ENCODE measurements around the gene ARHGAP23.

The ARHGAP23 gene

DNA sequence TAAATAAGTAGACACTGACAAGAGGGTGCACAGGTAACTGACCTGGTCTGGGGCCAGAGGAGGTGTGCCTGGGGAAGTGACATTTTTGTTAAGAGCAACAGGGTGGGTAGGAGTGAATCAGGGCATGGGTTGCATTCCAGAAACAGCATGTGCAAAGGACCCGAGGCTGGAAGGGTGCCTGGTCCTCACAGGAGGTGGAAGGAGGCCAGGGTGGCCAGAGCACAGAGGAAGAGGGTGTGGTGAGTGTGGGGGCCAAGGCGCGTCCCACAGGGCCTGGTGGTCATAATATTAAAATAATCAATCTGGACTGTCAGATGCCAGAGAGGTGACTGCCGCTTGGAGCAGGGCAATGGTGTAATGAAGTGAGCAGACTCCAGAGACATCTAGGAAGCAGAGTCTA lies 14.3 kb downstream of the ARHGAP23 start:
- no peak for DNase-seq

DNA sequence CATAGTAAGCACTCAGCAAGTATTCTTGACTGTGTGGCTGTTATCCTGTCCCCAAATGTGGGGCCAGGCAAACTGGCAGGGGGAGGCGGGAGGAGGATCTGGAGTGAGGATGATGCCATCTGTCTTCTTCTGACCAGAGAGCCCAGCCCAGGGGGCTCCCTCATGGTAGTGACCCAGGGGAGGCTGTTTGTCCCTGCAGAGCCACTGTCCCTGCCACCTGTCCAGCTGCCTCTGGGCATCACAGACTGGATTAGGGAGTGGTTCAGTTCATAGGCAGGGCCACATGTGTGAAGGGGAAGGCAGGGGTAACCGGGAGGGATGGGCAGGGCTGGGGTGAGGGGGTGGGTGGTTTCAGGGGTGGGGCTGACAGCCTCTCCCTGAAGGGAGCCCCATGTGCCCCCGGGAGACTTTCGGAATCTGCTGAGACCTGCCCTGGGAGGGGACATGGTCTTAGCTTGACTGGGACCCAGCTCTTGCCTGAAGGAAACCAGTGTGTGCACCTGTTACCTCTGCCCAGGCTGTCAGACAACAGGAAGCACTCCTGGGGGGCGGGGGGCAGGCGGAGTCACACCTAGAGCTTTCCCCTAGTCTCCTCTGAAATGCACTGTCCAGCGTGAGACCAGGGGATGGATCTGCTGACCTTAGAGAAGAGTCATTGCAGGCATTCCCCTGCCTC lies 15.2 kb downstream of the ARHGAP23 start:
- no peak for DNase-seq

DNA sequence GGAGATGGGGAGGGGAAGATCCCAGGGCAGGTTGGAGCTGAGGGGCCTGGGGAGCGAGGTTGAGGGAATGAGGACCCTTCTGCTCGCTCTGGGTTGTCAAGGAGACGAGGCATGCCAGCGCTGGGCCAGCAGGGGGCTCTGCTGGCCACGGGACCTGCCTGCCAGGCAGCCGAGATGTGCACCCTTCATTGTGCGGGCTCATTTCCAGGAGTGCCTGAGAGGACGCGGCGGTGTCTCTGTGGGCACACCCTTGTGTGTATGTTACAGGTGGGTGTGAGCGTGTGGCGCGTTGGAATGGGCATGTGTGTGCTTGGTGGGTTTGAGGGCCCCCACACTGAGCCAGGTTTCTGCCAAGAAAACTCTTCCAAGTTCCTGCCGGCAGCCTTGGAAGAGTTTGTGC lies 15.9 kb downstream of the ARHGAP23 start:
- DNase-seq, result peak in 52 of 58 donors; percentile 26 to 81 (median 58)

DNA sequence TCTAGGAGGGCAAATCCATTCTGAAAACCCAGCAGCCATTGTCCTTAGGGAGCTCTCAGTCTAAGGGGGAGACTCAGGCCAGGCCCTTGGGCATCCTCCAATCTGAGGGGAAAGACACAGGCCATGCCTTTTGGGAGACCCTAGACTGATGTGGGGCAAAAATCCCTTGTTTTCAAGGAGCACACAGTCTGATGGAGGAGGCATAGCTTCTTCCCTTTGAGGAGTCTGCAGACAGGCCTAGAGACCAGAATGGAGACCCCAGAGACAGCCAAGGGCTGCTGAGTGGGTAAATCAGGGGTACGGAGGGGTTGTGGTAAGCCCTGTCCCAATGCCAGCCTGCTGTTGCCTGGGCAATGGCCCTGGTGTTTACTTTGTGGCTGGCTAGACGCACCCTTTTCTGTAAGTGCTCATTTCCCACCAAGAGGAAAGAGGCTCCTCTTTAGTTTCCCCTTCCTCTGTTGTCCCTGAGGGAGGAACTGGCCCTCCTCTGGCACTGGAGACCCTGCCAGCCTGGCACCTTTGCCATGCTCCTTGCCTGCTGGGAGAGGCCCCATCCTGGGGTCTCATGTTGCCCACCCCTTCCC lies 19.3 kb downstream of the ARHGAP23 start:
- DNase-seq, result no peak

DNA sequence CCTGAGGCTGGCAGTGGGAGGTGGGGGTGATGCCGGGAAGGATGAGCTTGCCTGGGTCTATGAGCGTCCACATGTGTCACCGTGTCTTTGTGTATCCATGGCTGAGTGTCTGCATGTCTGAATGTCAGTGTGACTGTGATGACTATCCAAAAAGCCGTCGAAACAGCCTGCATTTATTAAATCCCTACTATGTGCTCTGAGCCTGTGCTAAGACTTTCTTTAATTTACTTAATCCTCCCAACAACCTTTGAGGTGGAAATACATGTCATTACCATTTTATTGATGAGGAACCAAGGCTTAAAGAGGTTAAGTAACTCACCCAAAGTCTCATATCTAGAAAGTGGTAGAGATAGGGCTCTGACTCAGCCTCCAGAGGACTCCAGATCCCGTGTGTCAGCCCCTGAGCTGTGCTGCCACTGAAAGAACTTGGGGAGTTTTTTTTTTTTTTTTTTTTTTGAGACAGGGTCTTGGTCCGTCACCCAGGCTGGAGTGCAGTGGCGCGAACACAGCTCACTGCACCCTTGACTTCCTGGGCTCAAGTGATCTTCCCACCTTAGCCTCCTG lies 20.0 kb downstream of the ARHGAP23 start:
- no peak for DNase-seq

DNA sequence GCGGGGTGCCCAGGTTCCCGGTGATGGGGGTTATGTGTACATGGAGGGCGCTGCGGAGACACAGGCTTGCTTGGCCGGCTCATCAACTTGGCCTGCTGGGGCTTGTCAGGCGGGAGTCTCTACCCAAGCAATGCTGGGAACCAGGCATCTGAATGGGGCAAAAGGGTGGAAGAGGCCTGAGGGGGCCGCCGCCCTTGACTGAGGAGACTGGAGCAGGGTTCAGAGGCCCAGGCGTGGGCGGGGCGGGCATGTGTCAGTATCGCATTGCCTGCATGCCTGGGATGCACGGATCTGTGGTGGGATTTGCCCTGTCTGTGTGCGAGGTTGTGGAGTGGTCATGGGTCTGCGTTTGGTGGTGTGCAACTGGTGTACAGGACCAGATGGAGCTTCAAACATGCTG lies 21.1 kb downstream of the ARHGAP23 start:
- no peak for DNase-seq

DNA sequence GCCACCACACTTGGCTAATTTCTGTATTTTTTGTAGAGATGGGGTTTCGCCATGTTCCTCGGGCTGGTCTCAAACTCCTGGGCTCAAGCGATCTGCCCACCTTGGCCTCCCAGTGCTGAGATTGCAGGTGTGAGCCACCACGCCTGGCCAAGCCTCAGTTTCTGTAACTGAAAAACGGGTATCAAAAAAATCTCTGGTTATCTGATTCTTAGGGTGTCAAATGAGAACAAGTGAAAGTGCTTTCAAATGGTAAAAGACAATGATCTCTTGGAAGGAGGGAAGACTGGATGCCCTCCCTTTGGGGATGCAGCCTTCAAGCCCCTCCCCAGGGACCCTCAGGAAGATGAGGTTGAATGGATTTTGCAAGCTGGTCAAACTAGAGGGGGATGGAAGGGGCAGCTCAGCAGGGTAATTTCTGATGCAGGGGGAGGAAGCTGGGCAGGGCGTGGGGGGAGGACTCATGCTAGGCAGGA lies 22.3 kb downstream of the ARHGAP23 start:
- DNase-seq, result no peak

DNA sequence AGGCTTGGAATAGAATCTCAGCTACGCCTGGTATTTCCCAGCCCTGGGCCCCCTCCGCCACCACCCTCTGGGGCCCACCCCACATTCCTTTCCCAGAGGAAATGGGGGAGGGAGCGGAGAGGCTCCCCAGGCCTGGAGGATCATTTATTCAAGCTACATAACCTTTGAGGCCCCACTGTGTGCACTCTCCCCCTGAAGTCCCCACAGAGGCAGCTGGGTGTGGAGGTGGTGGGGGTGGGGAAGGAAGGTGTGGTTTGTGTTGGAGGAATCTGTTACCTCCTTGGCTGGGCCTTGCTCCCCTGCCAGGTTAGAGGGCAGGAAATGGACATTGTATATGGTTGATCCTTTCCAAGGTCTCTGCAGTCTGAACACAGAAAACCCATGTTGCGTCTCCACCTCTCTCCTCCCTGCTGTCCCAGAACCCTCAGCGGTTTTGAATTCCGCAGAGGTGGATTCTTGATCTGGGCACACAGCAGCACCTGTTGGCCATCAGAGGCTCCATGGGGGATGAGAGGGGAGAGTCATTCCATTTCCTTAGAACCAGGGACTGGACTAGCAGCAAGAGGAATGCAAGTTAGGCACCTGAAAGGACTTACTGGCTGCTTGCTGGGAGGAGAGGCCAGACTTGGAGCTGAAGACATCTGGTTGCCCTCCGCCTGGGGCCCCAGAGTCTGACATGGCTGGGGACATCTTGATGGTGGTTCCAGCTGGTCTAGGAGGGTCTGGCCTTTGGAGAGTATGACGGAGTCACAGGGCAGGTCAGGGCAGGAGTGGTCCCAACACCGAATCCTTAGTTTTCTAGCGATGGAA lies 23.0 kb downstream of the ARHGAP23 start:
- no peak for DNase-seq

DNA sequence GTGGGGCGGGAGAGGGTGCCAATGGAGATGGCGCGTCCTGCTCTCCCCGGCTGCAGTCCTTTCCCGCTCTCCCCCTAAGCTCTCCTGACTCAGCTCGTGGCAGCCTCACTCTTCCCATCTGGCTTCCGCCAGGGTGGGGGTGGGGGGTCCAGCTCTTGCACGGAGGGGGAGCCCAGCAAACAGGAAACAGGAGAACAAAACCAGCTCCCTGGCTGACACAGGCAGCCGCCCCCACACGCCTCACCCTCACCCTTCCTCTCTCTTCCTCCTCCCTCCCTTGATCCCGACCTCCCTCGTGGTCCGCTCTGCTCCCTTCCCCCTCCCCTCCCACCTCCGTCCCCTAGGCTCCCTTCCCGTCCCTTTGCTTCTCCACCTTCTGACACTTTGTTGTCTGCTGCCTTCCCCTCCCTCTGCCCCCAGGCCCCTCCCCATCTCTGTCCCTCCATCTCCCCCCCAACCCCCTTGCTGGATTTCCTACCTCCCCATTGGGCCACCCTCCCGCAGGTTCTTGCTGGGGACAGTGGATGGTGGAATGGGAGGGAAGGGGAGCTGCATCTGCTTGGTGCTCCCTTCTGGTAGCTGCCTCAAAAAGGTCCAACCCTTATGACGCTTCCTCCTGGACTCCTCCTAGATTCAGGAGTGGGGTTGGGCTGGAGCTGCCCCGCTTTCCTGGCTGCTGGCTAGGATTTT lies 23.7 kb downstream of the ARHGAP23 start:
- DNase-seq, result peak in 10 of 58 donors; percentile 23 to 74 (median 40)

DNA sequence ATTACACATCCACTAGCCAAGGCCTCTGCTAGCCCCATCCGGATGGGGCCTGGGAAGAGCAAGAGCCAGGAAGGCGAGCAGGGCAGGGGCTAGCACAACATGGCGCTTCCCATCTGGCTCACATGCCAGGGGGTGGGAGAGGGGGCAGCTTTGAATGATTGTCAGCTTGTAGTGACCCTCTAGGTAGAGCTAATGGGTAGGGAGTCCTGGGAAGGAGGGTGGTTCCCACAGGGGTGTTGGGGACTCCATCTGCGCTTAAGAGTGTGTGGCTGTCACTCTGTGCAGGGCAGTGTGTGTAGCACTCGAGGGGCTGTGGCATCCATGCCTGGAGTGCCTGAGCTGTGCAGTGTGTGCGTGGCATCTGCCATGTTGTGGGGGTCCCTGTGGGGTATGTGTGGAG lies 24.5 kb downstream of the ARHGAP23 start:
- DNase-seq, result no peak

DNA sequence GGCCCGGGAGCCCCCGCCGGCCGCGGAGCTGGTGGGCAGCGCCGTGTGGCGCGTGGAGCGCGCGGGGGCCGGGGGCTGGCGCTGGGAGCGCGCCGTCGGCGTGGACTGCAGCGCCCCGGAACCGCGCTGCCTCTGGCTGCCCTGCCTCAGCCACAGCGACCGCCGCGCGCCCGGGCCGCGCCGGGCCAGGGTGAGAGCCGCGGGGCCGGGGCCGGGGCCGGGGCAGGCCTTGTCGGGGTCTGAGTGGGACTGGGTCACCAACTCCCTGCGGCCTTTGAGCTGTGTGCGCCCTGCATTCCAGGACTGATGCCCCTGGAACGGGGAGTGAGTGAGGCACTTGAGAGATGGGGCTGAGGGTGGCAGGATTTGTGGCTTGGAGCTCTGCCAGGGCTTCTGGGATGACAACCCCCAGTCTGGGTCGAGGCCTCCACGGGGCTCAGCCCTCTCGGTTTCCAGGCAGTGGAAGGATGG lies 25.7 kb downstream of the ARHGAP23 start:
- peak in 8 of 58 donors; percentile 49 to 63 (median 58) for DNase-seq

DNA sequence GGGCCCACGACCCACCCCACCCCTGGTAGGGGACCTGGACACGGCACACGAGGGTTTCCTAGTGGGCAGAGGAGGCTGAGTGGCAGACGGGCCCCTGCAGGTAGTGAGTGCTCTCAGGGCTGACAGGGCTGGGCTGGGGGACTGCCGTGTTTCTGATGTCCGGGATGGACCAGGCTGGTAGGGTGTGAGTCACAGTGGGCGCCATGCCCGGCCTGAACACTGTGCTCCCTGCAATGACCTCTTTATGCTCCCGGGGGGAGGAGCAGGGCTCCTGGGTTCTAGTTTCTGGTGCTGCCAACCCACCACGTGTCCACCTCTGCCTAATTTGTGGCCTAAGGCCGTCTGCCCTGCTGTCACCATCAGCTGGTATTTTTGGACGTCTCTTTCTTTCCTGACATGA lies 26.3 kb downstream of the ARHGAP23 start:
- peak in 56 of 58 donors; percentile 34 to 97 (median 81) for DNase-seq

DNA sequence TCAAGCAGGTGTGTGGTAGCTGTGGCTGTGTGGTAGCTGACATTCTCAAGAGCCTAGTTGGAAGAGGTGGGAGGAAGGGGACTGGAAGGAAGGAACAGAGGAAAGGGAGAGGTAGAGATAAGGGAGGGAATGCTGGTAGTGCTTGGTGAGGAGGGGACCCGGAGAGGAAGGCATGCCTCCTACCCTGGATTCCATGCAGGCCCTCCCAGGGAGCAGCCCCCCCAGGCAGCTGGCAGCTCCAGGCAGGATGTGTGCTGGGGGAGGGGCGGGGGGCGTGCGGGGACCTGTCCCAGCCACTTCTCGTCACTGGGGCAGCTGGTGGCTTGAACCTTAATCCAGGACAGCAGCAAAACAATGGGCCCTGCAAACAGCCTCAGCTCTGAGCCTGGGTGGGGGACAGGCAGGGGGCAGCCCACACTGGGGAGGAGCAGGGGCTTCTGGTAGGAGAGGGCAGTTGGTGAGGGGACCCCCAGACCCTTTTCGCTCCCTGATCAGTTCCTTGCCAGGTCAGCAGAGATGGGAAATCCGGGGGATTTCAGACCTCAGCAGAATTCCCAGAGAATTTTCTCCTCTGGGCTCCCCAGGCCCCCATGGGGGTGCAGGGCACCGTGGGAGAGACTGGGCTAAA lies 27.1 kb downstream of the ARHGAP23 start:
- DNase-seq, result peak in 1 of 58 donors; percentile 34

DNA sequence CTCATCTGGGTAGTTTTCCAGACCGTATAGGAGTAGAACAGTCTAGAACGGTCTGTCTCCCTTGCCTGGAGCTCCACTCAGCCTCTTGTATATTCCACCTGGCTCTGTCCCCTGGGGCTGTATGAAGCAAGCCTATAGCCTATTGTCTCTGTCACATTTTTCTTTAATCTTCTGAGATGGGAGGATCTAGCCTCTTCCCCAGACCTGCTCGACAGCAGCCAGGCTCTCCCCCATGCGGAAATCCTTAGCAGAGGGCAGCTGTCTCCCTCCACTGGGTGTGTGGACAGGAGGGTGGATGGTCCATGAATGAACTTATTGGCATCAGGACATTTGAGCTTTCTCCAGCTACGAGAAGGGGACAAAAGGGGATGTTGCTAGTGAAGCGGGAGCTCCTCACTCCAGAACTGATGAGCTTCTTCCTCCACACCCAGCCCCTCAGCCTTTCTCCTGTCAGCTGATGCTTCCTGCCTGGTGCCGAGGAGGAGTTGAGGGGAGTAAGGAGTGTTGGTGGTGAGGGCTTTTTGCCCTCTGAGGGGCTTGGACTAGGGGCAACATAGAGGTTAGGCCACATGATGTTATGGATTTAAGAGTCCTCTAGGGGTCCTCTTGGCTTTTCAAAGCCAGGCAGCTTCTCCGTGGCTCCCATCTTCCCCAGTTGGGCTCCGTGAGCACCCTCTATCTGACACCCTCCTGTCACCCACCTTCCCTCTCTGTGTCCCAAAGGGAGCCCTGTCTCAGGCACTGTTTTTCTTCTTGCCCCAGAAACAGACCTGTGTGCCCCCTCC lies 28.0 kb downstream of the ARHGAP23 start:
- DNase-seq, result peak in 1 of 58 donors; percentile 18

DNA sequence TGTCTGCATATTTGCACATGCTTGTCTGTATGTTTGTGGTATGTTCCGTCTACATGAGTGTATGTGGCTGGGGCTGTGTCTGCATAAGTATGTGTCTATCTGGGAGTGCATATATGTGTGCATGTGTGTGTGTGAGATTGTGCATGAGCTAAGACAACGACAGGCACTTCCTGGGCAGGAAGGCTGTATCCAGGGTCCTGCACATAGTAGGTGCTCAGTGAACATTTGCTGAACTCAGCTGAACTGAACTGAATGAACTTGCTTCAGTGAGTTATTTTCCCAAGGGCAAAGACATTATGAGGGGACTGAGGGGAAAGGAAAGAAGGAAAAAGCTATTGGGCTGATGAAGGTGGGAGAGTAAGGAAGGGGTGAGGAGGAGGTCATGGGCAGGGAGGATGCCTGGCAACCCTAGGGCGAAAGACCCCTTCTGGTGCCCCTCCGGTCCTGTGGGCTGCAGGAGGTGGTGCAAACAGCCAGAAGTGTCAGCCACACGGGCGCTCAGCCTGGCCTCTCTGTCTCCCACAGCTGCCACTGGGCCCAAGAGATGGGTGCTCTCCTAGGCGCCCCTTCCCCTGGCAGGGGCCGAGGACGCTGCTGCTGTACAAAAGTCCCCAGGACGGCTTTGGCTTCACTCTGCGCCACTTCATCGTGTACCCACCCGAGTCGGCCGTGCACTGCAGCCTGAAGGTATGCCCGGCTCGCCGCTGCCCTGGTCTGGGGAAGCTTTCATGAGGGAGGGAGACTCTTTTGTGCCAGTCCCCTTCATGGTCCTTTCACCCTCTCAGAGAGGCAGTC lies 29.5 kb downstream of the ARHGAP23 start:
- DNase-seq, result no peak

DNA sequence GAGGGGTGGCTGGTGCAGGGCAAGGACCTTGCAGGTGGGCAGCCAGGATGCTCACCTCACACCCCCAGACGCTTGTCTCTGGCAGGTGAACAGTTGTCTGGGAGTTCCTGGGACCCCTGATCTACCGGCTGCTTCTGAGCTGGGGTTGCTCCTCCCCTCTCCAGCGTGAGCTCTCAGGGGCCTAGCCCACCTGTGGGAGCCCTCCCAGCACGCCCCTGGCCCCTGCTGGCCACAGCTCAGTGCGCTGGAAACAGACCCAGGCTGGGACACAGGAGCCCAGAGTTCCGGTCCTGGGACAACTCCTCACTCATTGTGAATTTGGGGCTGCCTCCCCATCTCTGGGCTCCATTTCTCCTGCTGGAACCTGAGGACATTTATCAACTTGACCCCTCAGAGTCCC lies 30.3 kb downstream of the ARHGAP23 start:
- no peak for DNase-seq

DNA sequence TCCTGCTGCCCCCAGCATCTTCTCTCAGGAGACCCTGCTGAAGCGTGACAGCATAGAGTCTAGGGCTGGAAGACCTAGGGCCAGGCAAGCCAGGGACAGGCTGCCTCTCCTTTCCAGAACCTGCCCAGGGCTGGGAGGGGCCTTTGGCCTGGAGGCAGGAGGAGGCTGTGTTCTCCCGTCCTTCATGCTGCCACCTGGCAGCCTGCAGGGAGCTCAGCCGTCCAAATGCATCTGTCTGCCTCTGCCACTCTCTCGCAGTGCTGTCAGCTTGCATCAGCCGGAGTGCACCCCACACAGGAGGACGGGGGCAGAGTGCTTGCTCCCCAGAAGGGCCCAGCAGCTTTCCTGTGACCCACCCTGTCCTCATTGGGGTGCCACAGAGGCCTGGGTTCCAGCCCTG lies 31.3 kb downstream of the ARHGAP23 start:
- no peak for DNase-seq

DNA sequence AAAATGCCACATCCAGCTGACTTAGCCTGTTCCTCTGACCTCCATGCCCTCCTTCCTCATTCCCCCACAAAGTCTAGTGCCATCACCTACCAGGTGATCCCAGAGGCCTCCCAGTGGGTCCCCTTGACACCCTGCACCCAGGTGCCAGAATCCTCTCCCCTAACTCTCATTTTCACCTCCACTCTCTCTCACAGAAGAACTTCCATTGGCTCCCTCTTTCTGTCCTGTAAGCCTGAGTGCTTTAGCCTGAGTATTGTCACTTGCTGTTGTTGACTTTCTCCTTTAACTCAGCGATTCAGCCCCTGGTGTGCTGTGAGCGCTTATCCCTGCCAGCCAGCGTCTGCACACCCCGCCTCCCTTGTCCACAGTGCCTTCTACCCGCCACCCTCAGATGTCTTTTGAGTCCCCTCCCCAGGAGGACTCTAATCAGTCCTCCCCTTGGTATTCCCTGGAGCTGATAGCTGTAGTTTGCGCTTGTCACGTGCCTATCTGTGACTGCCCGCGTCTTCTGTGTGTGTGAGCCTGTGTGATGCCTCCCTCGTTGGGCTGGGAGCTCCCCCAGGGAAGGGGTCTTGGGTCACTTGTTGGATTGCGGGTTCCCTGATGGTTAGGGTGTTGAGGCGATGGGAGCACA lies 31.9 kb downstream of the ARHGAP23 start:
- no peak for DNase-seq

All from anterior cingulate cortex (tissue), 58 donors.